Gastrocnemius medialis (tissue), 4 donors: Measurements from ENCODE around the gene EEFSEC. TPM values are rescaled to one million over a fixed set of nuclear protein-coding genes. Genes with fewer than 3 reads are reported as not detected.

Experiments
- ATAC-seq, 2 donors: fragments of 150-250 bp; one replicate each; pipeline ENCODE4 v1.9.1; 2016
- DNase-seq, 2 donors: peaks; one replicate each; pipeline ENCODE4 v3.0.0-alpha.2; 2019
- H3K27ac ChIP-seq, 4 donors: fragments of 200-600 bp; sonication (generic); 1 replicate in 1 of 4; 2 replicates in 3 of 4; pipeline ENCODE4 v1.5.1; 2016 to 2018; ENCODE audit warnings: mild to moderate bottlenecking in 2 of 4, moderate library complexity in 1 of 4
- H3K27me3 ChIP-seq, 3 donors: fragments of 200-600 bp; sonication (generic) in 2 of 3; 1 replicate in 1 of 3; 2 replicates in 2 of 3; pipeline versions ENCODE4 v1.5.1 to v1.6.0; 2016 to 2019; ENCODE audit warnings: mild to moderate bottlenecking in 1 of 3, moderate library complexity in 1 of 3
- H3K36me3 ChIP-seq, 2 donors: fragments of 200-600 bp; sonication (generic) in 1 of 2; one replicate each; pipeline ENCODE4 v1.5.1; 2017 to 2018
- H3K4me1 ChIP-seq, 2 donors: fragments of 200-600 bp; sonication (generic) in 1 of 2; one replicate each; pipeline ENCODE4 v1.5.1; 2016 to 2017; ENCODE audit warnings: mild to moderate bottlenecking in 2 of 2
- H3K4me3 ChIP-seq, 4 donors: fragments of 200-600 bp; sonication (generic) in 3 of 4; 1 replicate in 1 of 4; 2 replicates in 3 of 4; pipeline ENCODE4 v1.5.1; 2016 to 2019; ENCODE audit warnings: mild to moderate bottlenecking in 2 of 4
- H3K9me3 ChIP-seq, 3 donors: fragments of 200-600 bp; sonication (generic) in 2 of 3; 1 replicate in 1 of 3; 2 replicates in 2 of 3; pipeline ENCODE4 v1.5.1; 2016 to 2019
- POLR2A ChIP-seq, 2 donors: fragments of 450-650 bp; IDR thresholded peaks; one replicate each; pipeline ENCODE4 v1.6.1; 2017; ENCODE audit warnings: antibody characterized with exemption in 2 of 2, mild to moderate bottlenecking in 2 of 2, moderate library complexity in 2 of 2
- in situ Hi-C, 4 donors: fragments of 200-750 bp; cut with MboI; loops; one replicate each; pipeline versions ENCODE4 v1.15.0 to v1.8.0; 2017; ENCODE audit warnings: low sequenced_read_pairs in 4 of 4
- intact Hi-C: fragments of 100-400 bp; cut with DNase I; formaldehyde crosslinking; loops from one replicate; pipeline ENCODE4 v1.15.1; 2023; ENCODE audit warnings: low total_unique reads
- total RNA-seq, 4 donors: library from RNA; depleted of rRNA; stranded (reverse); fragments of >200 nt; gene quantifications; one replicate each; pipeline versions ENCODE4 v1.1.0 to v1.2.3, GENCODE V29; 2016
- TF ChIP-seq, protein P1 (sequence below), 5 experiments: fragments of 450-650 bp in 3 of 5; fragments of 200-600 bp in 2 of 5; sonication (generic) in 2 of 5; IDR thresholded peaks in 4 of 5; conservative IDR thresholded peaks in 1 of 5; 1 replicate in 4 of 5; 2 replicates in 1 of 5; pipeline ENCODE4 v1.5.1; 2016 to 2019; ENCODE audit warnings: antibody characterized with exemption in 5 of 5, mild to moderate bottlenecking in 3 of 5, moderate library complexity in 3 of 5

The EEFSEC gene
- total RNA-seq, 4 donors from 2014 or later, result 21.0 to 29.4 (median 23.4) TPM

GRCh38 chr3:128427175-128427857, 274.0 kb downstream of the EEFSEC start:
- Histone ChIP-seq H3K27ac (no peak overlapping the region), H3K27me3 (peaks cover 4 to 15% (median 7%) of the 10 kb centered on the region in 3 donors), H3K4me1 (no peaks in the 10 kb centered on the region), H3K9me3 (no peaks in the 10 kb centered on the region), H3K36me3 (no peaks in the 10 kb centered on the region), H3K4me3 (no peak overlapping the region)
- TF ChIP-seq, protein P1, sequence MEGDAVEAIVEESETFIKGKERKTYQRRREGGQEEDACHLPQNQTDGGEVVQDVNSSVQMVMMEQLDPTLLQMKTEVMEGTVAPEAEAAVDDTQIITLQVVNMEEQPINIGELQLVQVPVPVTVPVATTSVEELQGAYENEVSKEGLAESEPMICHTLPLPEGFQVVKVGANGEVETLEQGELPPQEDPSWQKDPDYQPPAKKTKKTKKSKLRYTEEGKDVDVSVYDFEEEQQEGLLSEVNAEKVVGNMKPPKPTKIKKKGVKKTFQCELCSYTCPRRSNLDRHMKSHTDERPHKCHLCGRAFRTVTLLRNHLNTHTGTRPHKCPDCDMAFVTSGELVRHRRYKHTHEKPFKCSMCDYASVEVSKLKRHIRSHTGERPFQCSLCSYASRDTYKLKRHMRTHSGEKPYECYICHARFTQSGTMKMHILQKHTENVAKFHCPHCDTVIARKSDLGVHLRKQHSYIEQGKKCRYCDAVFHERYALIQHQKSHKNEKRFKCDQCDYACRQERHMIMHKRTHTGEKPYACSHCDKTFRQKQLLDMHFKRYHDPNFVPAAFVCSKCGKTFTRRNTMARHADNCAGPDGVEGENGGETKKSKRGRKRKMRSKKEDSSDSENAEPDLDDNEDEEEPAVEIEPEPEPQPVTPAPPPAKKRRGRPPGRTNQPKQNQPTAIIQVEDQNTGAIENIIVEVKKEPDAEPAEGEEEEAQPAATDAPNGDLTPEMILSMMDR (IDR thresholded peaks at IDR 0.05 in 4 of 5, conservative IDR thresholded peaks at IDR 0.05 in 1 of 5), result no peak
- no peak for TF ChIP-seq POLR2A (IDR thresholded peaks at IDR 0.05)
- in situ Hi-C loops (loop anchor here in 2 of 4 donors (10.0 to 25.0 kb wide), 2 partner anchors 160 to 177 kb away; no protein-coding TSS in a partner anchor), intact Hi-C loops (no loop called here)
- DNase-seq (no peak), ATAC-seq (no peak)

DNA sequence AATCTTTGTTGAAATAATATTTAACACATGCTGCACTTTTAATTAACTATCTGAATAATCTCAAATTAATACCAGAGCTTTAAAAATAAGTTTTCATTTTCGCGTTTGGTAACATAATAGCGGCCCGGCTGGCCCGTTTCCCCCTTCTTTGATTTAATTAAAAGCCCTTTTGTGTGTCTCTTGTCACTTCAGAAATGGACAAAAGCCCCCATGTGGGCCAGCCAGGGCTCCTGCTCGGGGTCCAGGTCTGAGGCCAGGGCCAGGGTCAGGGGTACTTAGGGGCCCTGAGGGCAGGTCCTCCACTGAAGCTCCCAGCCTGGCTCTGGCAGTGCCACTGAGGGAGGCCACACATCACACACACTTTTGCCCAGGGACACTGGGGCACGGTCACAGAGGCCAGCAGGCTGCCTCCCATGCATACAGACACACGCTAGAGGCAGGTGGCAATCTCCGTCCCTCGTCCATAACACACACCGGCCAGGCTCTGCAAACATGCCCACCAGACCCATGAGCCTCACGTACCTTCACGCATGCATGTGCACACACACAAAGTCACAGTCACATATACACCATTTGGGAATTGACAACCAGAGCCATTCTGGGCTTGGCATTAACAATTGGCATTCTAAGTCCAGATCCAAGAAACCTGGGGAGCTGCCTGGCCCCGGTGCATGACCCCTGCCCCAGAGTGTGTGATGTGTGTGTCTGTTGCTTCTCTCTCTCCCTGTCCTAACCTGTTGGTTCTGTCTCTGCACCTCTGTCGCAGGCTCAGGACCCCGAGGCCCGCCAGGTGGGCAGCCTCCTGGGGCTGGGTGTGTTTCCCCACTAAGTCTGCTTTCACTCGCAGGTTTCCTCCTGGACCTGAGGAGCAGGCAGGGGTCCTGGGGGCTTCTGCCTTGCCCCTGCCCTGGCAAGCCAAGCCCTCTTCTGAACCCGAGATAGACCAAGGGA, 274.9 kb downstream of the EEFSEC start:
- Histone ChIP-seq H3K36me3 (no peaks in the 10 kb centered on the region), H3K27ac (no peak overlapping the region), H3K4me3 (no peak overlapping the region), H3K4me1 (peaks cover 0 to 3% of the 10 kb centered on the region in 2 donors), H3K9me3 (no peaks in the 10 kb centered on the region), H3K27me3 (peaks cover 9 to 23% (median 16%) of the 10 kb centered on the region in 3 donors)
- TF ChIP-seq, protein P1 (IDR thresholded peaks at IDR 0.05 in 4 of 5, conservative IDR thresholded peaks at IDR 0.05 in 1 of 5), result no peak
- no peak for TF ChIP-seq POLR2A (IDR thresholded peaks at IDR 0.05)
- ATAC-seq, result no peak
- DNase-seq, result no peak
- intact Hi-C loops (no loop called here), in situ Hi-C loops (loop anchor here in 2 of 4 donors (10.0 to 25.0 kb wide), 2 partner anchors 159 to 177 kb away; no protein-coding TSS in a partner anchor)

DNA sequence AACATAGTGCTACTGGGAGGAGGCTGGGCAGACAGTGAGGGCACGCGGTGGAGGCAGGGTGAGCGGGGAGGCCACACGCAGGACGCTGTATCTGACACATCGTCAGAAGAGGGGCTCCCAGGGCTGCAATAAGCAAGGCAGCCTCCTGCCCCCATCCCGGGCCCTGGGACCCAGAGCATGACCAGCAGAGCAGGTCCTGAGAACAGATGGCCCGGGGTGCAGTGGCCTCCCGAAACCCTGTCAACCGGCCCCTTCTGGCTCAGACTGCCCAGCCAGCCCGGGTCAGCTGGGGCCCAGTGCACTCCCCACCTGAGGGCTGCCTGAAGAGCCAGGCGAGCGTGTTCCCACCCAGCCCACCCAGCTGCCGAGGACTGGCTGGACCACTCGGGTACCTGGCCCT, 276.0 kb downstream of the EEFSEC start:
- Histone ChIP-seq H3K4me3 (no peak overlapping the region), H3K27ac (no peak overlapping the region), H3K9me3 (no peaks in the 10 kb centered on the region), H3K4me1 (peaks cover 0 to 3% of the 10 kb centered on the region in 2 donors), H3K27me3 (peaks cover 16 to 34% (median 23%) of the 10 kb centered on the region in 3 donors), H3K36me3 (no peaks in the 10 kb centered on the region)
- intact Hi-C loops, result no loop called here
- no peak for DNase-seq
- TF ChIP-seq, protein P1 (IDR thresholded peaks at IDR 0.05 in 4 of 5, conservative IDR thresholded peaks at IDR 0.05 in 1 of 5), result no peak
- TF ChIP-seq POLR2A (IDR thresholded peaks at IDR 0.05), result no peak
- in situ Hi-C loops, result loop anchor here in 2 of 4 donors (10.0 to 25.0 kb wide), 2 partner anchors 158 to 176 kb away; no protein-coding TSS in a partner anchor
- ATAC-seq, result no peak

DNA sequence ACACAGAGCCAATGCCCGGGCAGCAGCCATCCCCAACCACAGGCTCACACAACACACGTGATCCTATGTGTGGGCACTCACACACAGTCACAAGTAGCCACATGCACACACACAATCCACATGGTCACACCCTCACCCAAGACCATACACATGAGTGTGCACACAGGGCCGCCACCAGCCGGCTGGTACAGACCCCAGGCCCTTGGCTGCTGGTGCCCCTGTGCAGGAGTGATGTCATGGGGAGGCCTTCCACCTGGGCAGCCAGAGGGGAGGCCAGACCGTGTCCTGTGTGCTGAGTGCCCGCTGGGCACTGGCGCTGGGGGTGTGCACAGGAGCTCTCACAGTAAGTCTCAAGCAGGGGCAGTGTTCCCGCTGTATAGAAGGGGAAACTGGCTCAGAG, 276.5 kb downstream of the EEFSEC start:
- H3K27ac ChIP-seq, result no peak overlapping the region
- H3K4me1 ChIP-seq, result peaks cover 0 to 3% of the 10 kb centered on the region in 2 donors
- no peaks in the 10 kb centered on the region for H3K9me3 ChIP-seq
- peaks cover 16 to 36% (median 23%) of the 10 kb centered on the region in 3 donors for H3K27me3 ChIP-seq
- no peak overlapping the region for H3K4me3 ChIP-seq
- DNase-seq (no peak), ATAC-seq (no peak)
- intact Hi-C loops (loop anchor here (10.0 kb wide), 1 partner anchor 255 kb away; no protein-coding TSS in a partner anchor), in situ Hi-C loops (loop anchor here (10.0 to 25.0 kb wide), 3 partner anchors 158 to 175 kb away; no protein-coding TSS in a partner anchor)
- no peaks in the 10 kb centered on the region for H3K36me3 ChIP-seq
- TF ChIP-seq, protein P1 (IDR thresholded peaks at IDR 0.05 in 4 of 5, conservative IDR thresholded peaks at IDR 0.05 in 1 of 5), result no peak
- no peak for TF ChIP-seq POLR2A (IDR thresholded peaks at IDR 0.05)
